ENCODE results near the gene BRSK2.
"Not testable (repeated sequence)": the region's sequence is repeated elsewhere in the genome, so short reads cannot be mapped to it uniquely, and the experiment has no call there.

DNA sequence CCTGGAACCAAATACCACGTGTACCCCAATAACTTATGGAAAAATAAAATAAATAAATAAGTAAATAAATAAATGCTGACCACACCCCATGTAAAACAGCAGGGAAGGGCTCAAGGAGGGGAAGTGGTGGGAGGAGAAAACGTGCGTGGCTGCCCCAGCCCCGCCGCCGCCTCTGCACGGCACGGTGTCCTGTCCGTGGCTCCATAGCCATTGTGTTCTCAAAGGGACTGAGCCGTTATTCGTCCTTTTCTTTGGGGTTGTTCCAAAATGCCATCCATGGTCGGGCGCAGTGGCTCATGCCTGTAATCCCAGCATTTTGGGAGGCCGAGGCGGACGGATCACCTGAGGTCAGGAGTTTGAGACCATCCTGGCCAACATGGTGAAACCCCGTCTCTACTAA is 30.8 kb upstream of the BRSK2 start:
- TF ChIP-seq, protein P1, sequence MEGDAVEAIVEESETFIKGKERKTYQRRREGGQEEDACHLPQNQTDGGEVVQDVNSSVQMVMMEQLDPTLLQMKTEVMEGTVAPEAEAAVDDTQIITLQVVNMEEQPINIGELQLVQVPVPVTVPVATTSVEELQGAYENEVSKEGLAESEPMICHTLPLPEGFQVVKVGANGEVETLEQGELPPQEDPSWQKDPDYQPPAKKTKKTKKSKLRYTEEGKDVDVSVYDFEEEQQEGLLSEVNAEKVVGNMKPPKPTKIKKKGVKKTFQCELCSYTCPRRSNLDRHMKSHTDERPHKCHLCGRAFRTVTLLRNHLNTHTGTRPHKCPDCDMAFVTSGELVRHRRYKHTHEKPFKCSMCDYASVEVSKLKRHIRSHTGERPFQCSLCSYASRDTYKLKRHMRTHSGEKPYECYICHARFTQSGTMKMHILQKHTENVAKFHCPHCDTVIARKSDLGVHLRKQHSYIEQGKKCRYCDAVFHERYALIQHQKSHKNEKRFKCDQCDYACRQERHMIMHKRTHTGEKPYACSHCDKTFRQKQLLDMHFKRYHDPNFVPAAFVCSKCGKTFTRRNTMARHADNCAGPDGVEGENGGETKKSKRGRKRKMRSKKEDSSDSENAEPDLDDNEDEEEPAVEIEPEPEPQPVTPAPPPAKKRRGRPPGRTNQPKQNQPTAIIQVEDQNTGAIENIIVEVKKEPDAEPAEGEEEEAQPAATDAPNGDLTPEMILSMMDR (IDR thresholded peaks at IDR 0.05), result not testable (repeated sequence)
- TF ChIP-seq POLR2A, POLR2AphosphoS5, EP300 (IDR thresholded peaks at IDR 0.05): not testable (repeated sequence)

All from upper lobe of left lung (tissue), 4 donors.